Measurements from ENCODE around the gene BMPR1B. TPM values are rescaled to one million over a fixed set of nuclear protein-coding genes. Genes with fewer than 3 reads are reported as not detected.
A peak's percentile ranks its signal among the peaks of the same experiment; 100 is the strongest.

The BMPR1B gene
- total and polyA plus RNA-seq, 4 donors: 11.8 to 30.1 (median 16.7) TPM

DNA sequence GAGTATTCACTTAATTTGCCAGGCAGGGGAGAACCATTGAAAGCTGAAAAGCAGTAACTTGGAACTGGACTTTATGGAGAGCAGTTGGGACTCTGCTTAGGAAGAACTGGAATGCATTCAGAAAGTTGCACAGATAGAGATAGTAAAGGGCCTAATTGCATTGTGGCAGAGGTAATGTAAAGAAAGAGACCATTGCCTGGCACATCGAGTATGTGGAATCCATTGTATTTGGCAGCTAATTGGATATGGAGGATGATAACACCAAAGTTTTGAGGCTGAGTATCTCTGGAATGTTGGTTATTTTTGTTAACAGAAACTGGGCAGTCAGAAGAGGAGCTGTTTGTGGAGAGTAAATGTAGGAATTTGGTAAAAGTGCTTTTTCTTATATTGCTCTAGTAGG is 169.9 kb downstream of the BMPR1B start:
- 43% methylated on average over 1 of the region's 1 CpG for WGBS (ENCODE audit: insufficient coverage)
- no peaks in the 10 kb centered on the region for H3K27me3 ChIP-seq (ENCODE audit: control insufficient read depth, insufficient read depth, low read length)

DNA sequence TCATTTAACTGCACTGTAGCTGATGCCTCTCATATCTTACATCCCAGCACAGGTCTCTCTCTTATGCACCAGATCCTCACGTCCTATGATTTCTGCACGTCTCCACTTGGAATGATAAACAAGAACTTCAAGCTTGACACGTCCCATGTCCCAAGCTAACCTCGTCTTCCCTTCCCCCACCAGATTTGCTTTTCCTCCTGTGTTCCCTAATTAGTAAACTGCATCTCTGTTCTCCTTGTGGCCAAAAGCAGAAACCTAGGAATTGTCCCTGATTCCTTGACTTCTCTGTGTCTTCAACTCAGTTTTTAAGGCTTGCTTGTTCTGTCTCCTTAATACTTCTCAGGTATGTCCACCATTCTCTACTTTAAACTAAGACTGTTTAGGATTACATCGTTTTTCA is 171.9 kb downstream of the BMPR1B start:
- 93% methylated on average over 4 of the region's 5 CpGs for WGBS (ENCODE audit: insufficient coverage)

More for the DNA sequence above, 169.9 kb downstream of the BMPR1B start:
- Histone ChIP-seq H3K9me3 (ENCODE audit: control insufficient read depth, insufficient read depth, low read length) (no peaks in the 10 kb centered on the region), H3K4me1 (ENCODE audit: control insufficient read depth, insufficient read depth, low read length) (no peaks in the 10 kb centered on the region), H3K27ac (ENCODE audit: low read depth, low read length) (no peak overlapping the region), H3K36me3 (ENCODE audit: control insufficient read depth, insufficient read depth, low read length) (no peaks in the 10 kb centered on the region), H3K4me3 (ENCODE audit: low read depth, low read length) (no peak overlapping the region)
- peak in 1 of 6 donors; percentile 38 for DNase-seq (ENCODE audit: low read depth in 4 of 6, low spot score in 6 of 6)

DNA sequence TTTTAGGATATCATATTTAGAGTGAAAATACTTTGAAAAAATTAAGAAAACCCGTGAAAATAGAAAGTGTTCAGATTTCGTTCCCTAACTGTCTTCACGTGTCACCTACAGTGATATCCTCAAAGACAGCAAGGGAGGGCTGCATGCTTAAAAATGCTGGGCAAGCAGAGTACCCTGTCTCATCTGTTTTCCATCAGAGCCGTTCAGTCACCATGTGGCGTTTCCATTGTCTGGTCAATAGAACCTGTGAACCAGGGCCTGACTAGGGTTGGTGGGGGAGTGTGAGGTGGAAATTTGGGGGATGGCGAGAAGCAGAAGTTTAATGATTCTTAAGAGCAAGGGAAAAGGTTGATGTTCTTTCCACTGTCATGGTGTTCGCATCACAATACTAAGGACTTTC is 173.9 kb downstream of the BMPR1B start:
- 75% methylated on average over 4 of the region's 7 CpGs for WGBS (ENCODE audit: insufficient coverage)
- DNase-seq (ENCODE audit: low read depth in 4 of 6, low spot score in 6 of 6): no peak
- Histone ChIP-seq H3K4me3 (ENCODE audit: low read depth, low read length) (no peak overlapping the region), H3K4me1 (ENCODE audit: control insufficient read depth, insufficient read depth, low read length) (no peaks in the 10 kb centered on the region), H3K27me3 (ENCODE audit: control insufficient read depth, insufficient read depth, low read length) (no peaks in the 10 kb centered on the region), H3K36me3 (ENCODE audit: control insufficient read depth, insufficient read depth, low read length) (no peaks in the 10 kb centered on the region), H3K9me3 (ENCODE audit: control insufficient read depth, insufficient read depth, low read length) (no peaks in the 10 kb centered on the region), H3K27ac (ENCODE audit: low read depth, low read length) (no peak overlapping the region)

More for the DNA sequence above, 171.9 kb downstream of the BMPR1B start:
- Histone ChIP-seq H3K27ac (ENCODE audit: low read depth, low read length) (no peak overlapping the region), H3K36me3 (ENCODE audit: control insufficient read depth, insufficient read depth, low read length) (no peaks in the 10 kb centered on the region), H3K27me3 (ENCODE audit: control insufficient read depth, insufficient read depth, low read length) (no peaks in the 10 kb centered on the region), H3K4me1 (ENCODE audit: control insufficient read depth, insufficient read depth, low read length) (no peaks in the 10 kb centered on the region), H3K4me3 (ENCODE audit: low read depth, low read length) (no peak overlapping the region), H3K9me3 (ENCODE audit: control insufficient read depth, insufficient read depth, low read length) (no peaks in the 10 kb centered on the region)
- no peak for DNase-seq (ENCODE audit: low read depth in 4 of 6, low spot score in 6 of 6)

DNA sequence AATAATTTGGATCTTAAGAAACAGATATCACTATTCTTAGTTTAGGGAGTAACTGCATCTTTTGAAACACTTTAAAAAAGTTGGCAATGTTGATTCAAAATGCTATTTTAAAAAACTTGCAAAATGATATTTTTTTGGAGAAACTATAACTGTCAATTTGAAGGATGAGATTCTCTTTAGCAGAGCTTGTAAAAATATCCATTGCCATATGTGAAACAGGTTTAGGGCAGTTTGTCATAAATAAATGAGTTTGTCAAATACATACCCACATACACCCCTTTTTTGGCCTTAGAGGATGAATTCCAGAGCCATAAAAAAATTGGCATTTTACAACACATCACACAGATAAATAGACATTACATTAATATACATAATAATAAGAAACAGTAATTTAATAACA is 174.6 kb downstream of the BMPR1B start:
- H3K27me3 ChIP-seq (ENCODE audit: control insufficient read depth, insufficient read depth, low read length): no peaks in the 10 kb centered on the region
- no peaks in the 10 kb centered on the region for H3K36me3 ChIP-seq (ENCODE audit: control insufficient read depth, insufficient read depth, low read length)
- H3K27ac ChIP-seq (ENCODE audit: low read depth, low read length): no peak overlapping the region
- DNase-seq (ENCODE audit: low read depth in 4 of 6, low spot score in 6 of 6): peak in 1 of 6 donors; percentile 26
- H3K9me3 ChIP-seq (ENCODE audit: control insufficient read depth, insufficient read depth, low read length): no peaks in the 10 kb centered on the region
- H3K4me3 ChIP-seq (ENCODE audit: low read depth, low read length): no peak overlapping the region
- H3K4me1 ChIP-seq (ENCODE audit: control insufficient read depth, insufficient read depth, low read length): no peaks in the 10 kb centered on the region

DNA sequence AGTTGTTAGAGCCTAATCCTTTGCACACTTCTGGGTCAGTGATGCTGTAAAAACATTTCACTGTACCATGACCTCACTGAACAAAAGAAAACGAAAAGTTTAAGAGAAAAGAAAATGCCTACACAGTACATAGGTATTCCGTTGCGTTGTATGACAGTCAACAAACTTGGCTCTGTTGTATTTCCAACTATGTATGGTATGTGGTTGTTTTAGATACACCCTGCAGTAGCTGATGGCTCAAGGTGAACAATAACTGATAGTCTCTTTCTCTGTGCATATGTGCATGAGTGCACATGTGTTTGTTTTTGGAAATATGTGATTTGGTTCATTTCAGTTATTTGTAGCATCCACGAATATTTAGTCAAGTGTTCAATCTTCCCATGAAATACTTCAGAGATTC is 176.0 kb downstream of the BMPR1B start:
- 100% methylated on average over 2 of the region's 4 CpGs for WGBS (ENCODE audit: insufficient coverage)
- Histone ChIP-seq H3K4me1 (ENCODE audit: control insufficient read depth, insufficient read depth, low read length) (no peaks in the 10 kb centered on the region), H3K4me3 (ENCODE audit: low read depth, low read length) (no peak overlapping the region), H3K36me3 (ENCODE audit: control insufficient read depth, insufficient read depth, low read length) (no peaks in the 10 kb centered on the region), H3K9me3 (ENCODE audit: control insufficient read depth, insufficient read depth, low read length) (no peaks in the 10 kb centered on the region), H3K27me3 (ENCODE audit: control insufficient read depth, insufficient read depth, low read length) (no peaks in the 10 kb centered on the region), H3K27ac (ENCODE audit: low read depth, low read length) (no peak overlapping the region)
- DNase-seq (ENCODE audit: low read depth in 4 of 6, low spot score in 6 of 6): no peak

DNA sequence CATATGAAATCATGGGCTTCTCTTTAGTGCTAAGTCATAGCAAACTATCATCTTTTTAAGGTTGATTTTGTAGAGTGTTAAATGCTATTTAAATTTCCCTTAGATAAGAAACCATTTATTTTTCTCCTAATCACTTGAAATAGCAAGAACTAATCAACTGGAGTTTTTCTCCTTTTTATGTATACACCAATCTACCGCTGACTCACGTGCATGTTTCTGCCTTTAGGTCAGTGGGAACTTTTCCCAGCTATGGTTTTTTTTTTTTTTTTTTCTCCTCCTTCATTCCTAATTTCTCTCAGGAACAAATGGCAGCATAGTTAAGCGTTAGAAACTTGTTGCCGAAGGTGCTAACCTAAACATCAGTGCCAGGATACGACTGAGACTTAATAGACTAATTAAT is 176.4 kb downstream of the BMPR1B start:
- no peak for DNase-seq (ENCODE audit: low read depth in 4 of 6, low spot score in 6 of 6)
- H3K27ac ChIP-seq (ENCODE audit: low read depth, low read length): no peak overlapping the region
- 20% methylated on average over 1 of the region's 5 CpGs for WGBS (ENCODE audit: insufficient coverage)
- no peaks in the 10 kb centered on the region for H3K4me1 ChIP-seq (ENCODE audit: control insufficient read depth, insufficient read depth, low read length)
- no peak overlapping the region for H3K4me3 ChIP-seq (ENCODE audit: low read depth, low read length)
- no peaks in the 10 kb centered on the region for H3K9me3 ChIP-seq (ENCODE audit: control insufficient read depth, insufficient read depth, low read length)
- H3K36me3 ChIP-seq (ENCODE audit: control insufficient read depth, insufficient read depth, low read length): no peaks in the 10 kb centered on the region
- H3K27me3 ChIP-seq (ENCODE audit: control insufficient read depth, insufficient read depth, low read length): no peaks in the 10 kb centered on the region

DNA sequence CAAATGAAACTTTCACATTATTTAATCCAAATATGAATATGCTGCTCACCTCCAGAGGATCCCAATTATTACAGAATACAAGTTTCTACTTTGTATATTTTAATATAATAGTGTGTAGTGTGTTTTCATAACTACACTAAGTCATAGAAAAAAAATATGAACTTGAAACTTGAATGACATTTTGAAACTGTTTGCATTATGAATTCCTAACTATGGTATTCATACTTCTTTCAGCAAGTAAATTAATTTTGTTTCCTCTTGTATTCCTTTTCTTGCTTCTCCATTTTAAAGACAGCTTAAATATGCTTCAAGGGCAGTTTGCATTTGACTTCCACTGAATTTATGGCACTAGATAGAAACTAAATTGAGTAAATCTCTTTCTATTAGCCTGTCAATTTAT is 177.1 kb downstream of the BMPR1B start:
- Histone ChIP-seq H3K27ac (ENCODE audit: low read depth, low read length) (no peak overlapping the region), H3K4me3 (ENCODE audit: low read depth, low read length) (no peak overlapping the region), H3K9me3 (ENCODE audit: control insufficient read depth, insufficient read depth, low read length) (no peaks in the 10 kb centered on the region), H3K36me3 (ENCODE audit: control insufficient read depth, insufficient read depth, low read length) (no peaks in the 10 kb centered on the region), H3K4me1 (ENCODE audit: control insufficient read depth, insufficient read depth, low read length) (no peaks in the 10 kb centered on the region), H3K27me3 (ENCODE audit: control insufficient read depth, insufficient read depth, low read length) (no peaks in the 10 kb centered on the region)
- DNase-seq (ENCODE audit: low read depth in 4 of 6, low spot score in 6 of 6): no peak

DNA sequence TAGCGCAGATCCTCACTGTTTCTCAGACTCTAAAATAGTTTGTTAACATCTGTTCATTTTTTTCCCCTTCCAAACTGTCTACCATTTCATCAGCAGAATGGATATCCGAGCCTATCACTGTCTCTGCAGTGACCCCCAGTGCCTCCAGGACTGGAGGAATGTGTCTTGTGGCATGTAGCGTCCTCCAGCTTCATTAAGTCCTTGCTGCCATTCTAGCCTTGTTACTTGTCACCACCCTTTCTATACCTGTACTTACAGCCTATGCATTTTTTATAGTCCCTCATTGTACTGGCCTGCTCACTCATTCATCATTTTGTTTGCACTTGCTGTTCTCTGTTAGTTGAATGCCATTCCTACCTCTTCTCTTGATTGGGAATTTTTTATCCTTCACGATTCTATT is 179.1 kb downstream of the BMPR1B start:
- no peak for DNase-seq (ENCODE audit: low read depth in 4 of 6, low spot score in 6 of 6)
- Histone ChIP-seq H3K9me3 (ENCODE audit: control insufficient read depth, insufficient read depth, low read length) (no peaks in the 10 kb centered on the region), H3K27me3 (ENCODE audit: control insufficient read depth, insufficient read depth, low read length) (no peaks in the 10 kb centered on the region), H3K4me3 (ENCODE audit: low read depth, low read length) (no peak overlapping the region), H3K36me3 (ENCODE audit: control insufficient read depth, insufficient read depth, low read length) (no peaks in the 10 kb centered on the region), H3K4me1 (ENCODE audit: control insufficient read depth, insufficient read depth, low read length) (peaks cover 3% of the 10 kb centered on the region), H3K27ac (ENCODE audit: low read depth, low read length) (no peak overlapping the region)
- WGBS (ENCODE audit: insufficient coverage): 72% methylated on average over 3 of the region's 4 CpGs

DNA sequence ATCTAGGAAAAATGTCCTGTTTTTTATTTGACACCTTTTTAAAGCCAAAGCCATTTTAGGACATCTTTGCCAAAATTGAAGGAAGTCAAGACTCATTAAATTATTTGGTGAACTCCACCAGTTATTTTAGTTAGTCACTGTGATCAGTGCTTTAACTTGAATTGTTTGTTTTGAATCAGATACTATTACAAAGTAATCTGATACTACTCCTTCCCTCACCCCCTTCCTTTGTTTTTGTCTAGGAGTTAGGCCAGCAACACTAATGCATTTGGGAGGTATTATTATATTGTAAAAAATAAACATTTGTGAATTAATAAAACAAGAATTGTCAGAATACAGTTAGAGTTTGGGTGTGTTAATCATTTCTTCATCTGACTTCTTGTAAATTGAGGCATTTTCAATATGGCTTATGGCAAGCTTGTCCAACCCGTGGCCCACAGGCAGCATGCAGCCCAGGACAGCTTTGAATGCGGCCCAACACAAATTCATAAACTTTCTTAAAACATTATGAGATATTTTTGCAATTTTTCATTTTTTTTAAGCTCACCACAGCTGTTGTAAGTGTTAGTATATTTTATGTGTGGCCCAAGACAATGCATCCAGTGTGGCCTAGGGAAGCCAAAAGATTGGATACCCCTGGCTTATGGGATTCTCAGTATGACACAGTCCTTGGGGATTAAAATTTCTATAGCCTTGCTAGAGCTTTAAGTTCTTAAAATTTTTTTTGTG is 182.2 kb downstream of the BMPR1B start:
- Histone ChIP-seq H3K4me3 (ENCODE audit: low read depth, low read length) (no peak overlapping the region), H3K36me3 (ENCODE audit: control insufficient read depth, insufficient read depth, low read length) (no peaks in the 10 kb centered on the region), H3K4me1 (ENCODE audit: control insufficient read depth, insufficient read depth, low read length) (peaks cover 3% of the 10 kb centered on the region), H3K9me3 (ENCODE audit: control insufficient read depth, insufficient read depth, low read length) (no peaks in the 10 kb centered on the region), H3K27ac (ENCODE audit: low read depth, low read length) (no peak overlapping the region), H3K27me3 (ENCODE audit: control insufficient read depth, insufficient read depth, low read length) (no peaks in the 10 kb centered on the region)
- no peak for DNase-seq (ENCODE audit: low read depth in 4 of 6, low spot score in 6 of 6)
- WGBS (ENCODE audit: insufficient coverage): no CpG with 5 or more reads among the region's 2 CpGs

DNA sequence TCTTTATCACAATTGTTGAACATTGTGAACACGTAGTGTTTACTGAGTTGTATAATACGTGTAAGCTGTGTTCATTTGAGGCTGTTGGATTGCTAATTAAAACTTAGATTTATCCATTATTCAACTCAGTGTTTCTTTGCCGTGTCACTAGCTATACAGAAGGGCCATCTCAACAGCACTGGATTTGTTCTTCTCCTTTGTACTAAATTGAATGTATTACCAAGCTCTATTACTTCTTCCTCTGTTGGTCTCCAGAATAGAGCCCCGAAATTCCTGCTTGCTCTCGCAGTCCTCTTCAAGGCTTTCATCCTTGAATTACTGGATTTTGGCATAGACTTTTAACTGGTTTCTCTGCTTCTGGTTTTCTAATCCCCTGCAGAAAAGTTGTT is 182.8 kb downstream of the BMPR1B start:
- Histone ChIP-seq H3K36me3 (ENCODE audit: control insufficient read depth, insufficient read depth, low read length) (no peaks in the 10 kb centered on the region), H3K27me3 (ENCODE audit: control insufficient read depth, insufficient read depth, low read length) (no peaks in the 10 kb centered on the region), H3K4me3 (ENCODE audit: low read depth, low read length) (no peak overlapping the region), H3K27ac (ENCODE audit: low read depth, low read length) (no peak overlapping the region), H3K4me1 (ENCODE audit: control insufficient read depth, insufficient read depth, low read length) (peaks cover 3% of the 10 kb centered on the region), H3K9me3 (ENCODE audit: control insufficient read depth, insufficient read depth, low read length) (no peaks in the 10 kb centered on the region)
- 45% methylated on average over 2 of the region's 5 CpGs for WGBS (ENCODE audit: insufficient coverage)
- DNase-seq (ENCODE audit: low read depth in 4 of 6, low spot score in 6 of 6): peak in 2 of 6 donors; percentile 32 to 49
